Panc1 (cell line): Measurements from ENCODE around the gene TRMT10B. TPM values are rescaled to one million over a fixed set of nuclear protein-coding genes. Genes with fewer than 3 reads are reported as not detected.

Experiments
- ATAC-seq: fragments of 200-7000 bp; cut with Tn5 transposase; 2 replicates; pipeline ENCODE4 v1.9.1; 2020; ENCODE audit warnings: mild to moderate bottlenecking, moderate library complexity
- BruUV-seq: library from RNA; stranded (reverse); fragments of 400-500 nt; replicated peaks from 2 replicates; lab custom pipeline; 2021; lab: Mats Ljungman, UMichigan
- CTCF ChIA-PET: fragments of 300-600 bp; sonication (Branson Sonifier 250); formaldehyde crosslinking; loops from one replicate; lab custom pipeline; 2022; ENCODE audit warnings: antibody characterized with exemption; lab: Charles Lee
- POLR2A ChIA-PET: fragments of 300-600 bp; sonication (Branson Sonifier 250); formaldehyde crosslinking; loops from one replicate; lab custom pipeline; 2022; ENCODE audit warnings: antibody characterized with exemption; lab: Charles Lee
- DNase-seq: peaks from one replicate; pipeline ENCODE4 v3.0.0-alpha.2; 2010; ENCODE audit warnings: low read depth, low spot score
- H3K27ac ChIP-seq: 2 replicates; pipeline ENCODE4 v1.5.1; 2011; ENCODE audit warnings: mild to moderate bottlenecking, low read length, inconsistent platforms
- H3K27me3 ChIP-seq: fragments of 200-500 bp; sonication (Bioruptor generic); 2 replicates; pipeline ENCODE4 v1.6.0; 2014; ENCODE audit warnings: low read length, inconsistent platforms; ENCODE audit not compliant: control insufficient read depth, insufficient read depth
- H3K36me3 ChIP-seq: fragments of 200-500 bp; sonication (Bioruptor generic); 2 replicates; pipeline ENCODE4 v1.5.1; 2014; ENCODE audit warnings: inconsistent platforms, mild to moderate bottlenecking, low read length, moderate library complexity; ENCODE audit not compliant: control insufficient read depth, insufficient read depth
- H3K4me1 ChIP-seq: 2 replicates; pipeline ENCODE4 v1.5.1; 2011; ENCODE audit warnings: inconsistent platforms, mild to moderate bottlenecking, low read length, moderate library complexity; ENCODE audit not compliant: control insufficient read depth, insufficient read depth
- H3K4me3 ChIP-seq, 2 experiments: 2 replicates each; pipeline ENCODE4 v1.5.1; 2011 to 2012; ENCODE audit warnings: low read depth in 2 of 2, low read length in 2 of 2, mild to moderate bottlenecking in 2 of 2, inconsistent platforms in 1 of 2, moderate library complexity in 1 of 2
- H3K9me3 ChIP-seq: fragments of 200-500 bp; sonication (Bioruptor generic); 2 replicates; pipeline ENCODE4 v1.5.1; 2014; ENCODE audit warnings: low read depth, mild to moderate bottlenecking, inconsistent platforms, low read length, moderate library complexity; ENCODE audit not compliant: control insufficient read depth, insufficient read depth
- CTCF ChIP-seq: fragments of 450-650 bp; IDR thresholded peaks from 2 replicates; pipeline ENCODE4 v1.5.1; 2017; ENCODE audit warnings: mild to moderate bottlenecking
- POLR2AphosphoS5 ChIP-seq: IDR thresholded peaks from 2 replicates; pipeline ENCODE4 v1.6.1; 2012; ENCODE audit warnings: mild to moderate bottlenecking, low read depth, low read length, moderate library complexity
- REST ChIP-seq, 2 experiments: IDR thresholded peaks; 2 replicates each; pipeline ENCODE4 v1.6.1; 2011 to 2012; ENCODE audit warnings: low read depth in 2 of 2, control low read depth in 1 of 2, low read length in 1 of 2, mild to moderate bottlenecking in 1 of 2, moderate library complexity in 1 of 2; ENCODE audit not compliant: insufficient read depth in 1 of 2
- SIN3A ChIP-seq: IDR thresholded peaks from 2 replicates; pipeline ENCODE4 v1.6.1; 2012; ENCODE audit warnings: low read depth, mild to moderate bottlenecking, low read length, moderate library complexity, borderline replicate concordance; ENCODE audit not compliant: insufficient read depth
- TCF7L2 ChIP-seq: IDR thresholded peaks from 2 replicates; pipeline ENCODE4 v1.6.1; 2011; ENCODE audit warnings: mild to moderate bottlenecking, low read depth, low read length, inconsistent platforms
- in situ Hi-C: cut with HindIII; loops from 2 replicates; pipeline ENCODE4 v1.10.0; 2016; ENCODE audit warnings: low sequenced_read_pairs, low pct_unique_long_range_greater_than_20kb
- intact Hi-C: fragments of 100-400 bp; cut with micrococcal nuclease; formaldehyde crosslinking; loops from one replicate; pipeline ENCODE4 v1.10.0; 2022; ENCODE audit not compliant: unreplicated experiment
- total RNA-seq: library from RNA; stranded (reverse); gene quantifications from one replicate; pipeline ENCODE4 v1.2.1, GENCODE V29; 2021; ENCODE audit not compliant: unreplicated experiment

TRMT10B gene
- total RNA-seq, 1 experiment from 2014 or later = 9.8 TPM

- in situ Hi-C loops = no loop called here
- ChIA-PET POLR2A (no interaction called here), CTCF (no interaction called here)
- H3K9me3 ChIP-seq = no peaks in the 10 kb centered on the region
- peaks cover 12% of the 10 kb centered on the region; the same call in 1 of the 2 replicates for H3K27me3 ChIP-seq
- intact Hi-C loops = no loop called here
- H3K36me3 ChIP-seq = no peaks in the 10 kb centered on the region
- ATAC-seq (no peak), DNase-seq (no peak)
- H3K27ac ChIP-seq = no peak overlapping the region
- H3K4me3 ChIP-seq = no peak overlapping the region
- BruUV-seq = no TSS peak
- TF ChIP-seq POLR2AphosphoS5 (no peak), TCF7L2 (no peak), SIN3A (no peak), REST (IDR thresholded peaks at IDR 0.05; ENCODE audit: insufficient read depth in 1 of 2, low read depth in 2 of 2, low read length in 1 of 2) (no peak), CTCF (no peak)
- H3K4me1 ChIP-seq = no peaks in the 10 kb centered on the region
Measured at GRCh38 chr9:37719526-37719925, 34.1 kb upstream of the TRMT10B start.

GRCh38 chr9:37727013-37727412, 26.6 kb upstream of the TRMT10B start:
- Histone ChIP-seq H3K27ac (no peak overlapping the region), H3K36me3 (no peaks in the 10 kb centered on the region), H3K4me3 (no peak overlapping the region), H3K27me3 (peaks cover 10% of the 10 kb centered on the region; the same call in 1 of the 2 replicates), H3K9me3 (no peaks in the 10 kb centered on the region), H3K4me1 (peaks cover 12% of the 10 kb centered on the region)
- DNase-seq = no peak
- in situ Hi-C loops = no loop called here
- POLR2A ChIA-PET = no interaction called here
- ATAC-seq = no peak
- intact Hi-C loops = no loop called here
- BruUV-seq = no TSS peak
- CTCF ChIA-PET = no interaction called here
- TF ChIP-seq POLR2AphosphoS5 = no peak
- no peak for TF ChIP-seq SIN3A
- no peak for TF ChIP-seq TCF7L2
- no peak for TF ChIP-seq REST (IDR thresholded peaks at IDR 0.05; ENCODE audit: insufficient read depth in 1 of 2, low read depth in 2 of 2, low read length in 1 of 2)
- TF ChIP-seq CTCF = no peak
